ENCODE results near the gene METTL25B.

METTL25B gene

DNA sequence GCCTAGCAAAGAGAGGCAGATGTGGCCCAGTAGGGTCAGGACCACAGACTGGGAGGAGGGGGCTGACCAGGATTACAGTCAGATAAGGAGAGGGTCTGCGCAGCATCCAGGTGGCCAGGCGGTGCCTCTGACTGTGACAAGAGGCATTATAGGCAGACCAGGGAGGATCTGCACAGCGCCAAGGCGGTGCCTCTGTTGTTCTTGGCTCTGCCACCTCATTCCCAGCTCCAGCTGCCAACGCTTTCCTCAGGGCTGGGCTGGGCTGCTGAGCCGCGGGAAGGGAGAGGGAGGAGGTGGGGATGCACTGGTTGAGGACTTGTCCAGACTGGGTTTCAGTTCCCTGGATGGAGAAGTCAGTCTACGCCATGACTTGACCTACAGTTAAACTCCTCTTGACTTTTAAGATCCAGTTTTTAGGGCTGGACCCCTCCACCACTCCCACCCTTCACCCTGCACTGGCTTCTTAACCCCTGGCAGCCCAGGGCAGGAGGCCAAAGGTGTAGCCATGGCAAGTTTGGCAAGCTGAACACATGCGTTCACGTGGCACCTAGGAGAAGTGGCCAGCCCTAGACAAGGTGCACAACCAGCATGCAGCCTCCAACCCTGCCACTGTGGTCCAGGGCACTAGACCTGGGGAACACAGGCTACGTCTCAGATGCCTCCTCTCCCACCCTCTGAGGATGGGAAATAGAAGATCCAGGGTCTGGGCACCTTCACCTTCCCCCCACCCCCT, 18.3 kb upstream of the METTL25B start:
- peaks cover 65 to 74% of the 10 kb centered on the region in 2 experiments for H3K4me1 ChIP-seq (ENCODE audit: control insufficient read depth in 1 of 2, insufficient read depth in 2 of 2, low read length in 2 of 2)
- no peaks in the 10 kb centered on the region for H3K36me3 ChIP-seq (ENCODE audit: control insufficient read depth in 1 of 2, insufficient read depth in 2 of 2, low read length in 2 of 2)
- no peak overlapping the region for H2AK5ac ChIP-seq (ENCODE audit: low read length)
- H3K9me3 ChIP-seq (ENCODE audit: insufficient read depth, low read depth, low read length): no peaks in the 10 kb centered on the region
- peak overlapping the region; percentile 25 for H2BK12ac ChIP-seq (ENCODE audit: low read length)
- no peaks in the 10 kb centered on the region for H3K27me3 ChIP-seq (ENCODE audit: insufficient read depth, low read length)
- peak overlapping the region; percentile 0 for H2BK120ac ChIP-seq (ENCODE audit: insufficient read depth, low read length, poor library complexity)
- no peak overlapping the region for H2AFZ ChIP-seq (ENCODE audit: insufficient read depth, low read length, poor library complexity)
- H4K8ac ChIP-seq (ENCODE audit: low read depth, low read length): no peak overlapping the region
- H3K9ac ChIP-seq (ENCODE audit: low read length): no peak overlapping the region
- no peak overlapping the region for H4K12ac ChIP-seq (ENCODE audit: low read depth, low read length)
- H3K27ac ChIP-seq (ENCODE audit: low read depth, low read length): no peak overlapping the region
- no peak overlapping the region for H3K4me3 ChIP-seq (ENCODE audit: low read depth, low read length)
- no peak overlapping the region for H3K4me2 ChIP-seq (ENCODE audit: low read length)
- DNase-seq: no peak
- H3K18ac ChIP-seq (ENCODE audit: low read length): peak overlapping the region; percentile 4
- H3K79me2 ChIP-seq (ENCODE audit: control insufficient read depth, insufficient read depth, low read length, poor library complexity): no peaks in the 10 kb centered on the region
- H3K14ac ChIP-seq (ENCODE audit: low read length): peak overlapping the region; percentile 25
- peaks cover 26% of the 10 kb centered on the region for H3K79me1 ChIP-seq (ENCODE audit: low read length)
- WGBS (ENCODE audit: extremely low coverage, insufficient coverage, insufficient read length): no CpG with 5 or more reads among the region's 11 CpGs
- no peak overlapping the region for H3K4ac ChIP-seq (ENCODE audit: low read depth, low read length)
- no peak overlapping the region for H3K23ac ChIP-seq (ENCODE audit: low read length)
- H2BK5ac ChIP-seq (ENCODE audit: low read depth, low read length, poor library complexity): no peak overlapping the region
- peak overlapping the region; percentile 20 for H4K91ac ChIP-seq (ENCODE audit: low read depth, low read length)

DNA sequence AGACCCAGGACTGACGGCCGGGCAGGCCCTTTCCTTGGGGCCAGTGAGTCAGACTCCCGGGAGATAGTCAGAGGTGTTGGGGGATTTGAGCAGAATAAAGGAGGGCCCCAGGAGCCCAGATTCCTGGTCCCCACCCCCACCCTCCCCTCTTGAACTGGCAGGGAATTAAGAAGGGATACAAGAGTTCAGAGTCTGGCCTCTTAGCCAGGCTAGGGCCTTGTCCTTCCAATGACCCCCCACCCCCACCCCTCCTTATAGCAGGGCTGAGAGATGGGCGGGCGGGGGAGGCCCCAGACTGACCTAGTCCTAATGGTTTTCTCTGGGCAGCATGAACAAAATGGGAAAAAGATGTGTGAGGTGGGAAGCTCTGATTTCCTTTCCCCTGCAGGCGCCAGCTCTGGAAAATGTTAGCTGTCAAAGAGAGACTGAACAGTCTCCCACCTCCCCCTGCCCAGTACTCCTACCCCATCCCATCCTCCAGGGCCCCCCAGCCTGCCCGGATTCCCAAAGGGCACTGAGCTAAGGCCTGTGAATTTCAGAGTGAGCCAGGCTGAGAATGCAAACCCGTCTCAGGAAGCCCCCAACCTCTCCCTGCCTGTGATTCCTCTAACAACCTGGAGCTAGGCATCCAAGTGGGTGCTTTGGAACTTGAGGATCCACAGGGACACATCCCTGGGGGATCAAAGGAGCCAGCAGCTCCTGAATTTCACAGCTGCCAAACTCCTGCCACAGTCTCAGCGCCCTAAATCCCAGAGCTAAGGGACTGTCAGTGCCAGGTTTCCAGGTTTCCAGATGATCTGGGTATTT, 17.1 kb upstream of the METTL25B start:
- peak overlapping the region; percentile 21 for H2BK120ac ChIP-seq (ENCODE audit: insufficient read depth, low read length, poor library complexity)
- no peak overlapping the region for H3K4ac ChIP-seq (ENCODE audit: low read depth, low read length)
- H2BK12ac ChIP-seq (ENCODE audit: low read length): no peak overlapping the region
- no peak overlapping the region for H4K8ac ChIP-seq (ENCODE audit: low read depth, low read length)
- no peaks in the 10 kb centered on the region for H3K9me3 ChIP-seq (ENCODE audit: insufficient read depth, low read depth, low read length)
- no peak overlapping the region for H3K23ac ChIP-seq (ENCODE audit: low read length)
- no peak overlapping the region for H3K4me3 ChIP-seq (ENCODE audit: low read depth, low read length)
- peak overlapping the region; percentile 8 for H4K91ac ChIP-seq (ENCODE audit: low read depth, low read length)
- peak overlapping the region; percentile 31 for H2BK5ac ChIP-seq (ENCODE audit: low read depth, low read length, poor library complexity)
- no peaks in the 10 kb centered on the region for H3K36me3 ChIP-seq (ENCODE audit: control insufficient read depth in 1 of 2, insufficient read depth in 2 of 2, low read length in 2 of 2)
- peaks cover 55 to 62% of the 10 kb centered on the region in 2 experiments for H3K4me1 ChIP-seq (ENCODE audit: control insufficient read depth in 1 of 2, insufficient read depth in 2 of 2, low read length in 2 of 2)
- no peaks in the 10 kb centered on the region for H3K79me2 ChIP-seq (ENCODE audit: control insufficient read depth, insufficient read depth, low read length, poor library complexity)
- no peaks in the 10 kb centered on the region for H3K27me3 ChIP-seq (ENCODE audit: insufficient read depth, low read length)
- H3K4me2 ChIP-seq (ENCODE audit: low read length): peak overlapping the region; percentile 18
- no CpG with 5 or more reads among the region's 9 CpGs for WGBS (ENCODE audit: extremely low coverage, insufficient coverage, insufficient read length)
- H2AFZ ChIP-seq (ENCODE audit: insufficient read depth, low read length, poor library complexity): no peak overlapping the region
- H3K14ac ChIP-seq (ENCODE audit: low read length): no peak overlapping the region
- H3K18ac ChIP-seq (ENCODE audit: low read length): no peak overlapping the region
- H3K27ac ChIP-seq (ENCODE audit: low read depth, low read length): peak overlapping the region; percentile 29
- DNase-seq: no peak
- no peak overlapping the region for H4K12ac ChIP-seq (ENCODE audit: low read depth, low read length)
- H2AK5ac ChIP-seq (ENCODE audit: low read length): no peak overlapping the region
- H3K9ac ChIP-seq (ENCODE audit: low read length): no peak overlapping the region
- peaks cover 16% of the 10 kb centered on the region for H3K79me1 ChIP-seq (ENCODE audit: low read length)

DNA sequence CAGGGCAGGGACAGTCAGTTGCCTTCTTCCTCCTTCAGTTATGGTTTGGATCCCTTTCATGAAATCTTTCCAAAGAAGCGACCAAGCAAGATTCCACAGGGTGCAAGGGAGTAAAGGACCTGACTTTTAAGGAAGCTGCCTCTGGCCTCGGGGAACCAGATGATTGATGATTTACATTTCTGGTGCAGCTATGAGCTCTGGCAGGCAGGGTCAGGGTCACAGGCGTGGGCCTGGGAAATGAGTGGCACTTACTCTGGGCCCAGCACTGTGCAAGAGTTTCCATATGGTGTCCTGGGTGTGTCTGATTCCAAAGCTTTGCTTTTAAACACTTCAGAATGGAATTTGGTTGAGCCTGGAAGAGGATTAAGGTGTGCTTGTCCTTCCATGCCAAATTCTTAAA, 15.6 kb upstream of the METTL25B start:
- H3K79me2 ChIP-seq (ENCODE audit: control insufficient read depth, insufficient read depth, low read length, poor library complexity): no peaks in the 10 kb centered on the region

DNA sequence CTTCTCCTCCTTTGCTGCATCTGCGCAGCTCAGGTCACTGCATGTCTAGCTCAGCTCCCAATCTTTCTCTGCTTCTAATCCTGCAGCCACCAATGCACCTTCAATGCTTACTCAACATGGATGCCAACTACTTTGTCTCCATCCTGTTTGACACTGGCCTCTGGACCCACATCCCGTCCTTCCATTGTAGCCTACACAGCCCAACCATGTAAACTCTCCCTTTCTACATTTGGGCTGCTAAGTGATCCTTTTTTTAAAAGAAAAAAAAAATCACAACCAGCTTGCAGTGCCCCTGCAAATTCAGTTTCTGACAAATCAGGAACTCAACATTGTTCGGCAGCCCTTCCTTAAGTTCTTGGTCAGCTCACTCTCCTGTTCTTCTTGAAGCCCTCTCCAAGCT, 13.4 kb upstream of the METTL25B start:
- H3K14ac ChIP-seq (ENCODE audit: low read length): no peak overlapping the region
- no peak overlapping the region for H2BK5ac ChIP-seq (ENCODE audit: low read depth, low read length, poor library complexity)
- no peak overlapping the region for H3K4ac ChIP-seq (ENCODE audit: low read depth, low read length)
- H3K4me1 ChIP-seq (ENCODE audit: control insufficient read depth in 1 of 2, insufficient read depth in 2 of 2, low read length in 2 of 2): peaks cover 24 to 29% of the 10 kb centered on the region in 2 experiments
- H3K23ac ChIP-seq (ENCODE audit: low read length): no peak overlapping the region
- no peak overlapping the region for H3K9ac ChIP-seq (ENCODE audit: low read length)
- H3K18ac ChIP-seq (ENCODE audit: low read length): no peak overlapping the region
- no peak overlapping the region for H4K8ac ChIP-seq (ENCODE audit: low read depth, low read length)
- peaks cover 8% of the 10 kb centered on the region for H3K79me1 ChIP-seq (ENCODE audit: low read length)
- H2AK5ac ChIP-seq (ENCODE audit: low read length): no peak overlapping the region
- DNase-seq: no peak
- no peak overlapping the region for H2BK120ac ChIP-seq (ENCODE audit: insufficient read depth, low read length, poor library complexity)
- H4K91ac ChIP-seq (ENCODE audit: low read depth, low read length): no peak overlapping the region
- no peaks in the 10 kb centered on the region for H3K79me2 ChIP-seq (ENCODE audit: control insufficient read depth, insufficient read depth, low read length, poor library complexity)
- no peak overlapping the region for H3K4me2 ChIP-seq (ENCODE audit: low read length)
- no peak overlapping the region for H3K4me3 ChIP-seq (ENCODE audit: low read depth, low read length)
- no peak overlapping the region for H3K27ac ChIP-seq (ENCODE audit: low read depth, low read length)
- WGBS (ENCODE audit: extremely low coverage, insufficient coverage, insufficient read length): no CpG with 5 or more reads among the region's 3 CpGs
- no peak overlapping the region for H2AFZ ChIP-seq (ENCODE audit: insufficient read depth, low read length, poor library complexity)
- no peak overlapping the region for H4K12ac ChIP-seq (ENCODE audit: low read depth, low read length)
- no peaks in the 10 kb centered on the region for H3K36me3 ChIP-seq (ENCODE audit: control insufficient read depth in 1 of 2, insufficient read depth in 2 of 2, low read length in 2 of 2)
- no peaks in the 10 kb centered on the region for H3K27me3 ChIP-seq (ENCODE audit: insufficient read depth, low read length)
- no peaks in the 10 kb centered on the region for H3K9me3 ChIP-seq (ENCODE audit: insufficient read depth, low read depth, low read length)
- H2BK12ac ChIP-seq (ENCODE audit: low read length): no peak overlapping the region

More for the DNA sequence above, 15.6 kb upstream of the METTL25B start:
- no peak overlapping the region for H3K18ac ChIP-seq (ENCODE audit: low read length)
- no peak overlapping the region for H4K8ac ChIP-seq (ENCODE audit: low read depth, low read length)
- H3K4me2 ChIP-seq (ENCODE audit: low read length): peak overlapping the region; percentile 39
- H3K27ac ChIP-seq (ENCODE audit: low read depth, low read length): peak overlapping the region; percentile 76
- H3K4ac ChIP-seq (ENCODE audit: low read depth, low read length): no peak overlapping the region
- H3K4me3 ChIP-seq (ENCODE audit: low read depth, low read length): no peak overlapping the region
- no peak overlapping the region for H2BK5ac ChIP-seq (ENCODE audit: low read depth, low read length, poor library complexity)
- H3K36me3 ChIP-seq (ENCODE audit: control insufficient read depth in 1 of 2, insufficient read depth in 2 of 2, low read length in 2 of 2): no peaks in the 10 kb centered on the region
- peaks cover 44 to 50% of the 10 kb centered on the region in 2 experiments for H3K4me1 ChIP-seq (ENCODE audit: control insufficient read depth in 1 of 2, insufficient read depth in 2 of 2, low read length in 2 of 2)
- H2AK5ac ChIP-seq (ENCODE audit: low read length): no peak overlapping the region
- DNase-seq: peak; percentile 68 to 75
- peak overlapping the region; percentile 49 for H4K91ac ChIP-seq (ENCODE audit: low read depth, low read length)
- H4K12ac ChIP-seq (ENCODE audit: low read depth, low read length): no peak overlapping the region
- no peak overlapping the region for H2BK12ac ChIP-seq (ENCODE audit: low read length)
- H2AFZ ChIP-seq (ENCODE audit: insufficient read depth, low read length, poor library complexity): no peak overlapping the region
- no peak overlapping the region for H3K9ac ChIP-seq (ENCODE audit: low read length)
- H3K23ac ChIP-seq (ENCODE audit: low read length): no peak overlapping the region
- no peaks in the 10 kb centered on the region for H3K27me3 ChIP-seq (ENCODE audit: insufficient read depth, low read length)
- H2BK120ac ChIP-seq (ENCODE audit: insufficient read depth, low read length, poor library complexity): no peak overlapping the region
- no peaks in the 10 kb centered on the region for H3K9me3 ChIP-seq (ENCODE audit: insufficient read depth, low read depth, low read length)
- no peak overlapping the region for H3K14ac ChIP-seq (ENCODE audit: low read length)
- no CpG with 5 or more reads among the region's 3 CpGs for WGBS (ENCODE audit: extremely low coverage, insufficient coverage, insufficient read length)
- peaks cover 8% of the 10 kb centered on the region for H3K79me1 ChIP-seq (ENCODE audit: low read length)
